NT2/D1 (cell line): ENCODE data around the gene TTLL5.

Experiments used
- DNase-seq: peaks from one replicate; pipeline ENCODE4 v3.0.0-alpha.2; 2011; ENCODE audit warnings: low read depth, low spot score
- H3K27me3 ChIP-seq: 2 replicates; pipeline ENCODE4 v1.6.0; 2011; ENCODE audit warnings: mild to moderate bottlenecking; ENCODE audit not compliant: insufficient read length, insufficient read depth
- H3K36me3 ChIP-seq: 2 replicates; pipeline ENCODE4 v1.6.1; 2011; ENCODE audit warnings: mild to moderate bottlenecking, low read length, mixed read lengths; ENCODE audit not compliant: insufficient read depth, insufficient read length
- H3K4me1 ChIP-seq: 2 replicates; pipeline ENCODE4 v1.5.1; 2011; ENCODE audit not compliant: insufficient read depth, insufficient read length
- H3K4me3 ChIP-seq: 2 replicates; pipeline ENCODE4 v1.5.1; 2011; ENCODE audit warnings: low read depth; ENCODE audit not compliant: insufficient read length
- H3K9ac ChIP-seq: 2 replicates; pipeline ENCODE4 v1.6.0; 2011; ENCODE audit warnings: low read depth; ENCODE audit not compliant: insufficient read length
- H3K9me3 ChIP-seq: 2 replicates; pipeline ENCODE4 v1.5.1; 2011; ENCODE audit warnings: mild to moderate bottlenecking, low read length; ENCODE audit not compliant: insufficient read depth
- SUZ12 ChIP-seq: IDR thresholded peaks from 2 replicates; pipeline ENCODE4 v1.6.1; 2011; ENCODE audit not compliant: insufficient read length, insufficient read depth; ENCODE audit errors: extremely low read depth
- YY1 ChIP-seq: IDR thresholded peaks from 2 replicates; pipeline ENCODE4 v1.6.1; 2011; ENCODE audit not compliant: insufficient read length, insufficient read depth
- ZNF274 ChIP-seq: IDR thresholded peaks from 2 replicates; pipeline ENCODE4 v1.6.1; 2011; ENCODE audit warnings: mild to moderate bottlenecking, low read depth, low read length

The TTLL5 gene

DNA sequence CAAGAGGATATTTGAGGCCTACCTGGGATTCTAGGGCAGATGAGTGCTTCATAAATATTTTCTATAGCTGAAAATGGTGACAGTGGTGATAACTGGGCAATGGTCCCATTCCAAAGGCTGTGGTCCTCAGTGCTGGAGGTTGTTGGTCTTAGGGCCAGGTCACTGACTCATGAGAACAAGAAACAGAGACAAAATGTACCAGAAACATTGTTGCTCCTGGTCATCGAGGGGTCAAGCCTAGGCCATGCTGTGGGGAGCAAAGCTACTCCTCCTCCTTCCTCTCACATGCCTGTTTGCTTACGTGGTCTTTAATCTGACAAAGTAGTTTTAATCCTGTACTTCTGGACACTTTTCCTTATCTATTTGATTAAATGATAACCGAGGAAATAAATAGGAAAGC is 34.2 kb upstream of the TTLL5 start:
- TF ChIP-seq YY1 (no peak), ZNF274 (no peak), SUZ12 (no peak)
- H3K9ac ChIP-seq: no peak overlapping the region
- no peak overlapping the region for H3K4me3 ChIP-seq
- H3K4me1 ChIP-seq: peaks cover 7% of the 10 kb centered on the region
- DNase-seq: no peak
- H3K36me3 ChIP-seq: no peaks in the 10 kb centered on the region
- no peaks in the 10 kb centered on the region for H3K9me3 ChIP-seq
- H3K27me3 ChIP-seq: no peaks in the 10 kb centered on the region

DNA sequence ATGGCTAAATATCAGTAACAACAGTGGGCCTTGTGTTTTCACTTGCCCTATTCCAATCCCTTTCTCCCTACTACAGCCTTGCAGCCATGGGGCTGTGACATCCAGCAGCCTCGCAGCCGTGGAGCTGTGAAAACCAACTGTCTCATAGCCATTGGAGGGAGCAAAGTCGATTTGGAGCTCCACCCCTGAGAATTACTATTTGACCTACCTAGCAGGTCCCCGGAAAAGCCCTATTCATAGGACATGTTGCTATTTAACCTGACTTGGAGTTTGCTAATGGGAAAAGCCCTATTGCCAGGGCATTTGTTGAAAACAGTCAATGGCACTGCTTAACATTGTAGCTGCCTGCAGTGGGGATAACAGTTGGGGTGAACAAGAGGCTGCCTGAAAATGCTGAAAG is 33.6 kb upstream of the TTLL5 start:
- TF ChIP-seq ZNF274 (no peak), YY1 (no peak), SUZ12 (no peak)
- H3K9me3 ChIP-seq: no peaks in the 10 kb centered on the region
- no peak overlapping the region for H3K9ac ChIP-seq
- no peaks in the 10 kb centered on the region for H3K27me3 ChIP-seq
- DNase-seq: no peak
- H3K36me3 ChIP-seq: no peaks in the 10 kb centered on the region
- no peak overlapping the region for H3K4me3 ChIP-seq
- H3K4me1 ChIP-seq: peaks cover 9% of the 10 kb centered on the region

DNA sequence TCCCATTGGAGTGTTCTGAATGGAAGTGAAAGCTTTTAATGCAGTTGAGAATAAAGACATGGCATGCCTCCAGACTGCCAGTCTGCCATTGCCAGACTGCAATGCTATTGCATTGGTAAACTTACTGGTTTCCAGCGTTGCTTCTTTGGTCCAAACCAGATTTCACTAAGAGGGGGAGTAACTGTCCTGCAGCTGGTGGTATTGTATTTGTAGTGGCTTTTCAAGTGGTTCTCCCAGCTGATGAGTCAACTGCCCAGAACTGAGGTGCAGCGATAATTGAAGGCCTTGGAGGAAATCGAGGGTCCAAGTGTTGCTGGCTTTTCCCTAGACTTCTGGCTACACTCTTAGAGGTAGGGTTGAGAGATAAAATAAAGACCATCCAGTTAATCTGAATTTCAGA is 32.2 kb upstream of the TTLL5 start:
- no peak overlapping the region for H3K4me3 ChIP-seq
- peaks cover 9% of the 10 kb centered on the region for H3K4me1 ChIP-seq
- H3K9me3 ChIP-seq: no peaks in the 10 kb centered on the region
- H3K27me3 ChIP-seq: no peaks in the 10 kb centered on the region
- DNase-seq: no peak
- TF ChIP-seq ZNF274 (no peak), SUZ12 (no peak), YY1 (no peak)
- no peaks in the 10 kb centered on the region for H3K36me3 ChIP-seq
- H3K9ac ChIP-seq: no peak overlapping the region

DNA sequence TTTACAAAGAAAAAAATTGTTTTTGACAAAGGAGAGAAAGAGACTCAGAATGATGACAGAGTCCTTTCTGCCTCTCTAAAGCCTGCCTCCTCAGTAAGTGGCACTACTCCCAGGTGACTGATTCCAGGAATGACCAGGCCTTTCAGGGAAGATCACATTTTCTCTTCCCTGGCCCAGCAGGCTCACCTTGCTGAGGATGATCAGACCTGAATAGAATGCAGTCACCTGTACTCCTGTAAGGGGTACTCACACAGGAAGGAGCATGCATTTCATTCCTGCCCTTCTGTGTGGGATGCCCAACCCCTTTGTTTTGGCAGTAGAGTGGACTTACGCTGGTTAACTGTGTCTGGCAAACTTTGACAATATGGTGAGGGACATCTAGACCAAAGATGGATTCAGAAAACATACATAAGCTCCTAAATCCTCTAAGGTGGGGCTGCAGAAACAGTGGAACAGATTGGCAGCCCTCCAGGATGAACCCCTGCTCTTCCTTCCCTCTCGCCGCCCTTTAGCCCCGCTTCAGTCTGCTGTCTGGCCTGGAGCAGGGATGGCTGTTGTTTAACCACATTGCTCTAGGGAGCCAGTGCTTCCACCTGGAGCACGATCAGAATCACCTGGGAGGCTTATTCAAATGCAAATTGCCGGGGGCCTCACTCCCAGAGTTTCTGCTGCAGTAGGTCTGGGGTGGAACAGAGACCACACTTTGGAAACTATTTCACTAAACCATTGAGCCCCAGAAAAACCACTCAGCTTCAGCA is 30.2 kb upstream of the TTLL5 start:
- Histone ChIP-seq H3K4me3 (no peak overlapping the region), H3K36me3 (no peaks in the 10 kb centered on the region), H3K9me3 (no peaks in the 10 kb centered on the region), H3K27me3 (no peaks in the 10 kb centered on the region), H3K9ac (no peak overlapping the region), H3K4me1 (peaks cover 9% of the 10 kb centered on the region)
- no peak for TF ChIP-seq YY1
- no peak for TF ChIP-seq ZNF274
- no peak for TF ChIP-seq SUZ12
- DNase-seq: peak; percentile 39

DNA sequence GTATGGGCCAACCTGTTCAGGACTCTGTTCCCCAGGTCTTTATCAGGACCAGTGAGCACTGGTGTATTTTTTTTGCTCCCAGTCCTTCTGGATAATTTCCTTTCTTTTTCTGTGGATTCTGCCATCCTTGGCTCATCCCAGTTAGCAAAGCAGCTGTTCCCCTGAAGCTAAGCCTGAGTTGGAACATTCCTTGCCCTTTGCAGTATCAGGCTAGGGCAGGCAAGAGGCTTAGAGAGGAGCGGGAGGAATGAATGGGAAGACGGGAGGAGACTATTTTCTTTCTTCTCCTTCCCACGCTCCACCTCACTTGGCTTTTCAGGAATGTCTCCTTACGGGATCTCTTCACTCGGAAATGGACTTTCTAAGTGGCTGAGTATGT is 29.6 kb upstream of the TTLL5 start:
- Histone ChIP-seq H3K4me3 (no peak overlapping the region), H3K27me3 (no peaks in the 10 kb centered on the region), H3K9me3 (no peaks in the 10 kb centered on the region), H3K4me1 (peaks cover 12% of the 10 kb centered on the region), H3K36me3 (no peaks in the 10 kb centered on the region), H3K9ac (peak overlapping the region; percentile 34)
- DNase-seq: peak; percentile 42
- TF ChIP-seq ZNF274 (no peak), SUZ12 (no peak), YY1 (no peak)

DNA sequence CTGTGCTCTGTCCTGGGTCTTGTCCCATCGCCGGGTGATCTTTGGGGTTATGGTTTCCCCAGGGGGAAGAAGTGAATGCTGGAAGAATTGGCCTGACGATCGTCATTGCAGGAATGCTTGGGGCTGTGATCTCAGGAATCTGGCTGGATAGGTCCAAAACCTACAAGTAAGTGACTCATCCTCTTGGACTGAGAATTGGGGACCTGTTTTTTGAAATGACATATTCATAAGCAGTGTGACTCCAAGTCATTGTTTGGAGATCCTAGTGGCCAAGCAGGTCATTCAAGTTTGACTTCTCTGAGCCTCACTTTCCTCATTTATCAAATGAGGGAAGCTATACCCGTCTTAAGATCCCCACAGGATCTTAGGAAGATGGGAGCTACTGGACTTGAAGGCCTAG is 26.2 kb upstream of the TTLL5 start:
- no peak for DNase-seq

DNA sequence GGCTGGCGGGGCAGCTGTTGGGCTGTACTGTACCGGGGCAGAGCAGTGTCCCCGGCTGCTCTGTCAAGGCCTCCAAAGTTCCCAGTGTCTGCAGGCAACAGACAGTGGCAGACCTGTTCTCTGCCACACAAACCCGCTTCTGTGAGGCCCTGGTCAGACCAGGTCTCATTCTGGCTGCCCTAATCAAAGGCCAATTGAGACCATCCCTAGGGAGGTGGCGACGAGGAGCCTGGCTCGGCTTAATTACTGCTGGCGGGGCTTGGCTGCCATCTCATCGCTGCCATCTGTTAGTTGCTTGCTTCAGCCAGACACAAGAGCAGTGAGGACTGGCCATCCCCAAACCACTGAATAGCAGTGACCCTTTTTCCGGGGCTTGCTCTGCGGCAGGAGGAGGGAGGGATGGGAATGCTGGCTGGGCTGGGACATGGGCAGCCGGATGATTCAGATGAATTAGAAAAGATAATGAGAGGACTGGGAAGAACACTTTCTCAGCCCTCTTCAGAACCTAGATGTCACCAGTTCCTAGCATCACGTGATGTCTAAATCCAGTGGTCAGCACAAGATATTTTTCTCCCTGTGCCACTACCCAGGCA is 24.9 kb upstream of the TTLL5 start:
- TF ChIP-seq YY1: no peak
- no peak for TF ChIP-seq SUZ12
- TF ChIP-seq ZNF274: no peak

More for the DNA sequence above, 26.2 kb upstream of the TTLL5 start:
- Histone ChIP-seq H3K4me1 (peaks cover 12% of the 10 kb centered on the region), H3K4me3 (no peak overlapping the region), H3K36me3 (no peaks in the 10 kb centered on the region), H3K27me3 (no peaks in the 10 kb centered on the region), H3K9me3 (no peaks in the 10 kb centered on the region), H3K9ac (no peak overlapping the region)
- TF ChIP-seq ZNF274 (no peak), YY1 (no peak)

More for the DNA sequence above, 24.9 kb upstream of the TTLL5 start:
- DNase-seq: no peak
- H3K4me1 ChIP-seq: peaks cover 9% of the 10 kb centered on the region
- H3K27me3 ChIP-seq: no peaks in the 10 kb centered on the region
- no peaks in the 10 kb centered on the region for H3K9me3 ChIP-seq
- no peak overlapping the region for H3K9ac ChIP-seq
- H3K4me3 ChIP-seq: no peak overlapping the region
- peaks cover 5% of the 10 kb centered on the region for H3K36me3 ChIP-seq
